Right atrium auricular region (tissue), 2 donors: ENCODE data around the gene CCM2L. TPM values are rescaled to one million over a fixed set of nuclear protein-coding genes. Genes with fewer than 3 reads are reported as not detected.

Experiments
- DNase-seq: peaks from one replicate; pipeline ENCODE4 v3.0.0-alpha.2; 2019; ENCODE audit warnings: low spot score
- H3K27ac ChIP-seq, 2 donors: fragments of 200-600 bp; sonication (generic); 1 replicate in 1 of 2; 2 replicates in 1 of 2; pipeline ENCODE4 v1.5.1; 2016 to 2019
- H3K27me3 ChIP-seq, 2 donors: fragments of 200-600 bp; sonication (generic); one replicate each; pipeline versions ENCODE4 v1.5.1 to v1.6.0; 2017 to 2019
- H3K36me3 ChIP-seq: fragments of 200-600 bp; sonication (generic); one replicate; pipeline ENCODE4 v1.5.1; 2016
- H3K4me1 ChIP-seq, 2 donors: fragments of 200-600 bp; sonication (generic); one replicate each; pipeline versions ENCODE4 v1.5.1 to v1.6.0; 2017 to 2019
- H3K4me3 ChIP-seq, 2 donors: fragments of 200-600 bp; sonication (generic); 1 replicate in 1 of 2; 2 replicates in 1 of 2; pipeline ENCODE4 v1.5.1; 2017 to 2019; ENCODE audit warnings: mild to moderate bottlenecking in 1 of 2, moderate library complexity in 1 of 2
- H3K9me3 ChIP-seq, 2 donors: fragments of 200-600 bp; sonication (generic); one replicate each; pipeline ENCODE4 v1.5.1; 2019
- total RNA-seq, 2 donors: library from RNA; depleted of rRNA; stranded (reverse); fragments of >200 nt; gene quantifications; one replicate each; pipeline ENCODE4 v1.1.0, GENCODE V29; 2016
- TF ChIP-seq, protein P1 (sequence below), 2 donors: fragments of 200-600 bp; sonication (generic); IDR thresholded peaks; one replicate each; pipeline ENCODE4 v1.5.1; 2019; ENCODE audit warnings: antibody characterized with exemption in 2 of 2

Gene CCM2L
- total RNA-seq, 2 donors from 2014 or later, result 6.0 to 8.1 TPM

DNA sequence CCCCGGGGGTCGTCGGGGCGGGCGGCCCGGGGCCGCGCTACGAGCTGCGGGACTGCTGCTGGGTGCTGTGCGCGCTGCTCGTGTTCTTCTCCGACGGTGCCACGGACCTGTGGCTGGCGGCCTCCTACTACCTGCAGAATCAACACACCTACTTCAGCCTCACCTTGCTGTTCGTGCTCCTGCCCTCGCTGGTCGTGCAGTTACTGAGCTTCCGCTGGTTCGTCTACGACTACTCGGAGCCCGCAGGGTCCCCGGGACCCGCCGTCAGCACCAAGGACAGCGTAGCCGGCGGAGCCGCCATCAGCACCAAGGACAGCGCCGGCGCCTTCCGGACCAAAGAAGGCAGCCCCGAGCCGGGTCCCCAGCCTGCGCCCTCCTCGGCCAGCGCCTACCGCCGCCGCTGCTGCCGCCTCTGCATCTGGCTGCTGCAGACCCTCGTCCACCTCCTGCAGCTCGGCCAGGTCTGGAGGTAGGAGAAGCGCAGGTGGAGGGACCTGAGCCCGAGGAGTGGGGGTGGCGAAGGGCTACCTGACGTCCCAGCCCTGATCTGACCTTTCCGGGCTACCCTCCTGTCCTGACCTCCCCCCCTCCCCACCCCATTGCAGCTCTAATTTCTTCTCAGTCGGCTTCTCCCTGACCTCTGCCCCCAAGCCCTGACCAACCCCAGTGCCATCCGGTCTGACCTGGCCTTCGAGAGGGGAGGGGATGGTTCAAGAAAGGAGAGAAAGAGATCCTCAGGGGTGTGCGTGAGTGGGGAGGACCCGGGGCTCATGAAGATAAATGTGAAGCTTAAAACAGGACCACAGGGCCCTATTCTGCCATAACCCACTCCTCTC lies 41.7 kb upstream of the CCM2L start:
- Histone ChIP-seq H3K4me3 (peak overlapping the region in 1 of 2 donors; percentile 17), H3K4me1 (peaks cover 0 to 8% of the 10 kb centered on the region in 2 donors), H3K27ac (no peak overlapping the region), H3K36me3 (no peaks in the 10 kb centered on the region), H3K27me3 (peaks cover 0 to 10% of the 10 kb centered on the region in 2 donors), H3K9me3 (no peaks in the 10 kb centered on the region)
- TF ChIP-seq, protein P1, sequence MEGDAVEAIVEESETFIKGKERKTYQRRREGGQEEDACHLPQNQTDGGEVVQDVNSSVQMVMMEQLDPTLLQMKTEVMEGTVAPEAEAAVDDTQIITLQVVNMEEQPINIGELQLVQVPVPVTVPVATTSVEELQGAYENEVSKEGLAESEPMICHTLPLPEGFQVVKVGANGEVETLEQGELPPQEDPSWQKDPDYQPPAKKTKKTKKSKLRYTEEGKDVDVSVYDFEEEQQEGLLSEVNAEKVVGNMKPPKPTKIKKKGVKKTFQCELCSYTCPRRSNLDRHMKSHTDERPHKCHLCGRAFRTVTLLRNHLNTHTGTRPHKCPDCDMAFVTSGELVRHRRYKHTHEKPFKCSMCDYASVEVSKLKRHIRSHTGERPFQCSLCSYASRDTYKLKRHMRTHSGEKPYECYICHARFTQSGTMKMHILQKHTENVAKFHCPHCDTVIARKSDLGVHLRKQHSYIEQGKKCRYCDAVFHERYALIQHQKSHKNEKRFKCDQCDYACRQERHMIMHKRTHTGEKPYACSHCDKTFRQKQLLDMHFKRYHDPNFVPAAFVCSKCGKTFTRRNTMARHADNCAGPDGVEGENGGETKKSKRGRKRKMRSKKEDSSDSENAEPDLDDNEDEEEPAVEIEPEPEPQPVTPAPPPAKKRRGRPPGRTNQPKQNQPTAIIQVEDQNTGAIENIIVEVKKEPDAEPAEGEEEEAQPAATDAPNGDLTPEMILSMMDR (IDR thresholded peaks at IDR 0.05), result no peak
- peak; percentile 59 for DNase-seq

DNA sequence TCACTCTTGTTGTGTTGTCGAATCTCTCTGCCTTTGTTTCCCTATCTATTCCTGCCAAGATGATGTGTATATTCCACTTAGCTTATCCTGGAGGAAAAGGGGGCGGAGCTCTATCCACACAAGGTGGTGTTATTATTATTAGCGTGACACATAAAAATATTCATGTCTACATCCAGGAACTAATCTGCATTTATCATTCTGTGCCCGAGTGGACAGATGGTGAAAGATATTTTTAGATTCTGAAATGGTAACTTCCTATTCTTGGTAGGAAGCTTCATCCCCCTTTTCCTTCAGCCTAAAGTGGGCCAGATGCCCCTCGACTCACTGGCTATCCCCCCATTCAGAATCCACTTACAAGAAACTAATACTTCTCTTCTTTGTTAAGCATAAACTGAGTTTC lies 40.2 kb upstream of the CCM2L start:
- H3K4me1 ChIP-seq, result peaks cover 0 to 8% of the 10 kb centered on the region in 2 donors
- H3K36me3 ChIP-seq, result no peaks in the 10 kb centered on the region
- peaks cover 0 to 10% of the 10 kb centered on the region in 2 donors for H3K27me3 ChIP-seq
- no peak overlapping the region for H3K4me3 ChIP-seq
- DNase-seq, result no peak
- TF ChIP-seq, protein P1 (IDR thresholded peaks at IDR 0.05), result no peak
- no peak overlapping the region for H3K27ac ChIP-seq
- no peaks in the 10 kb centered on the region for H3K9me3 ChIP-seq

GRCh38 chr20:31972471-31973021 lies 37.7 kb upstream of the CCM2L start:
- no peak overlapping the region for H3K4me3 ChIP-seq
- no peaks in the 10 kb centered on the region for H3K9me3 ChIP-seq
- no peak for DNase-seq
- no peak overlapping the region for H3K27ac ChIP-seq
- TF ChIP-seq, protein P1 (IDR thresholded peaks at IDR 0.05), result no peak
- H3K4me1 ChIP-seq, result peaks cover 0 to 8% of the 10 kb centered on the region in 2 donors
- peaks cover 0 to 4% of the 10 kb centered on the region in 2 donors for H3K27me3 ChIP-seq
- H3K36me3 ChIP-seq, result no peaks in the 10 kb centered on the region

DNA sequence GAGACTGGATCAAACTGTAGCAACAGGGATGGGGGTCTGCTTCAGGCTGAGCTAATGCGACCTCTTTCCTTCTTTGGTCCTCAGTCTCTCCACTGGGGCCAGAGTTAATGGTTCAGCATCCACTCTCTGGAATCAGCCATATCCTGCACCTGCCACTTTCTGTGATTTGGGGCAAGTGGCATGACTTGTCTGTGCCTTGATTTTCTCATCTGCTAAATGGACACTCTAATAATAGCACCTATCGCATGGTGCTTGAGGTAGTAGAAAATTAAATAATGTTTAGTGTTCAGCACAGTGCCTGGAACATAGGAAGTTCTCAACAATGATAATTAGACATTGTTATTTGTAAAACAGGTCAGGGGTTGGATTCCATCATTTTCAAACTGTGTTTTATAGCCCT lies 35.9 kb upstream of the CCM2L start:
- H3K27me3 ChIP-seq, result no peaks in the 10 kb centered on the region
- no peaks in the 10 kb centered on the region for H3K4me1 ChIP-seq
- no peaks in the 10 kb centered on the region for H3K9me3 ChIP-seq
- TF ChIP-seq, protein P1 (IDR thresholded peaks at IDR 0.05), result no peak
- no peak overlapping the region for H3K27ac ChIP-seq
- no peaks in the 10 kb centered on the region for H3K36me3 ChIP-seq
- DNase-seq, result no peak
- no peak overlapping the region for H3K4me3 ChIP-seq

GRCh38 chr20:31974951-31975487 lies 35.2 kb upstream of the CCM2L start:
- Histone ChIP-seq H3K4me1 (no peaks in the 10 kb centered on the region), H3K27me3 (no peaks in the 10 kb centered on the region), H3K4me3 (no peak overlapping the region), H3K27ac (no peak overlapping the region), H3K9me3 (no peaks in the 10 kb centered on the region), H3K36me3 (no peaks in the 10 kb centered on the region)
- TF ChIP-seq, protein P1 (IDR thresholded peaks at IDR 0.05), result no peak
- DNase-seq, result no peak
